SU-DHL-6 (cell line): ENCODE results near the gene ARHGEF3.

Experiments used
- H2AFZ ChIP-seq: fragments of 200-600 bp; sonication (generic); 2 replicates; pipeline ENCODE4 v1.6.1; 2014; ENCODE audit warnings: low read depth, mild to moderate bottlenecking, moderate library complexity, mixed read lengths, antibody characterized with exemption, low read length; ENCODE audit not compliant: severe bottlenecking
- H3F3A ChIP-seq: fragments of 200-600 bp; shearing (Covaris generic); 2 replicates; pipeline ENCODE4 v1.6.0; 2016; ENCODE audit warnings: antibody characterized with exemption, mild to moderate bottlenecking; ENCODE audit not compliant: insufficient read depth
- H3K27ac ChIP-seq: fragments of 200-600 bp; sonication (generic); 2 replicates; pipeline ENCODE4 v1.5.1; 2016; ENCODE audit warnings: low read depth, mild to moderate bottlenecking, low read length, moderate library complexity, mixed read lengths
- H3K27me3 ChIP-seq: fragments of 200-600 bp; sonication (generic), shearing (Covaris generic); 2 replicates; pipeline ENCODE4 v1.6.0; 2014; ENCODE audit warnings: mild to moderate bottlenecking, low read length
- H3K36me3 ChIP-seq: fragments of 200-600 bp; sonication (generic); 2 replicates; pipeline ENCODE4 v1.6.1; 2014; ENCODE audit warnings: mild to moderate bottlenecking, low read length, mixed read lengths
- H3K4me2 ChIP-seq: fragments of 300-600, 200-600 bp; shearing (Covaris generic), sonication (generic); 2 replicates; pipeline ENCODE4 v1.6.0; 2014; ENCODE audit warnings: low read length, low read depth, mild to moderate bottlenecking; ENCODE audit not compliant: poor library complexity, severe bottlenecking
- H3K4me3 ChIP-seq: fragments of 200-600 bp; sonication (generic); 2 replicates; pipeline ENCODE4 v1.5.1; 2014; ENCODE audit warnings: antibody characterized with exemption, low read length, mild to moderate bottlenecking, mixed read lengths; ENCODE audit not compliant: insufficient read depth, poor library complexity, severe bottlenecking
- H3K79me2 ChIP-seq: fragments of 200-600 bp; sonication (generic); 2 replicates; pipeline ENCODE4 v1.6.1; 2014; ENCODE audit warnings: mild to moderate bottlenecking, low read length, moderate library complexity; ENCODE audit not compliant: insufficient read depth
- H3K9ac ChIP-seq: fragments of 200-600 bp; sonication (generic); 2 replicates; pipeline ENCODE4 v1.7.0; 2014; ENCODE audit warnings: mild to moderate bottlenecking, low read length
- H3K9me2 ChIP-seq: fragments of 200-600 bp; sonication (generic); replicated peaks from 2 replicates; pipeline ENCODE4 v1.6.1; 2014; ENCODE audit warnings: low read length; ENCODE audit not compliant: insufficient read depth
- H3K9me3 ChIP-seq: fragments of 200-600 bp; sonication (generic); 2 replicates; pipeline ENCODE4 v1.6.1; 2014; ENCODE audit warnings: low read length, mixed read lengths; ENCODE audit not compliant: insufficient read depth
- H4K20me1 ChIP-seq: fragments of 200-600 bp; sonication (generic); 2 replicates; pipeline ENCODE4 v1.6.1; 2014; ENCODE audit warnings: low read depth, mild to moderate bottlenecking, antibody characterized with exemption, low read length, moderate library complexity, mixed read lengths
- EZH2phosphoT487 ChIP-seq: fragments of 200-600 bp; sonication (generic), shearing (Covaris generic); conservative IDR thresholded peaks from 2 replicates; pipeline ENCODE4 v1.6.1; 2018; ENCODE audit warnings: mild to moderate bottlenecking, antibody characterized with exemption, low read length, moderate library complexity, mixed read lengths
- TF ChIP-seq, protein P1 (sequence below): fragments of 200-600 bp; sonication (generic); IDR thresholded peaks from one replicate; pipeline ENCODE4 v1.5.1; 2017; ENCODE audit warnings: antibody characterized with exemption, mild to moderate bottlenecking, low read length, moderate library complexity; ENCODE audit not compliant: insufficient read depth, poor library complexity, severe bottlenecking

ARHGEF3 gene

DNA sequence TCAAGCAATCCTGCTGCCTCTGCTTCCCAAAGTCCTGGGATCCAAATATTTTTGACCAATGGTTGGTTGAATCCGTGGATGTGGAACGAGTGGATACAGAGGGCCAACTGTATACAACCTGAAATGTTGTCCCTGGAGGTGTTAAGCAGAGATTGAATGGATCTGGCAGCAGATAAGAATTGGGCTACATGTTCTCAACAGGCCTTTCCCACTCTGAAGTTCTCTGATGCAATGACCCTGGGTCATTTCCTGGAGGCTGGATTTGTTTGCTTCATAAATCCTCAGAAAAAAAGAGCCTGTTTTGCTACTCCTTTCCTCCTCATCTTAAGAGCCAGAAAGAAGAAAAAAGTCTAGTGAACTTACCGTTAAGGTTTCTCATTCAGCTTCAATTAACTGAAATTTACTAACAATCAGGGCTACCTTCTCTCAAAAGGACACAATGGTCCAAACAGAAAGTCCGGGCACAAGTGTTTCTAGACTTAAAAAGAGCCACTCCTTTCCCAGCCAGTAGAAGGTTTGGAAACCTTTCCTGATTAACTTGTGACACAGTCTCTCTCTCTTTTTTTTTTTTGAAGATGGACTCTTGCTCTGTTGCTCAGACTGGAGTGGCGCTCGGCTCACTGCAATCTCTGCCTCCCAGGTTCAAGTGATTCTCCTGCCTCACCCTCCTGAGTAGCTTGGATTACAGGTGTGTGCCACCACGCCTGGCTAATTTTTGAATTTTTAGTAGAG is 6.5 kb downstream of the ARHGEF3 start:
- no peak overlapping the region for H2AFZ ChIP-seq

DNA sequence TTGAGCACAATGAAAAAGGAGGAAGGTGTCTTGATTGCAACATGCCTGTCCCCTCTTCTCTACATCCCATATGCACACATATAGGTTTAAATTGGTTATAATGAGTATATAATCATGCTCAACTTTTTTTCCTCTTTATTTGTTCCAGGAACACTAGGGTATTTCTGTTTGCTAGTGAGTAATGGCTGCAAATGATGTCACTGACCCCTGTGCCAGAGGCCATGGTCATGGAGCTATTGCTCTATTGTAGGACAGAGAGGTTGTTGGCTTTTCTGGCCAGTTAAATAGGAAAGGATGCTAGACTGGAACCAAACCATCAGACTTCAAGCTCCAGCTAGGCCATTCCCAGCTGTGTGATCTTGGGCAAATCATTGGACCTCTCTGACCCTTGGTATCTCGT is 9.6 kb downstream of the ARHGEF3 start:
- Histone ChIP-seq H3K9me2 (no peaks in the 10 kb centered on the region), H3K4me2 (no peak overlapping the region), H3K79me2 (no peaks in the 10 kb centered on the region)

More for the DNA sequence above, 6.5 kb downstream of the ARHGEF3 start:
- TF ChIP-seq, protein P1, sequence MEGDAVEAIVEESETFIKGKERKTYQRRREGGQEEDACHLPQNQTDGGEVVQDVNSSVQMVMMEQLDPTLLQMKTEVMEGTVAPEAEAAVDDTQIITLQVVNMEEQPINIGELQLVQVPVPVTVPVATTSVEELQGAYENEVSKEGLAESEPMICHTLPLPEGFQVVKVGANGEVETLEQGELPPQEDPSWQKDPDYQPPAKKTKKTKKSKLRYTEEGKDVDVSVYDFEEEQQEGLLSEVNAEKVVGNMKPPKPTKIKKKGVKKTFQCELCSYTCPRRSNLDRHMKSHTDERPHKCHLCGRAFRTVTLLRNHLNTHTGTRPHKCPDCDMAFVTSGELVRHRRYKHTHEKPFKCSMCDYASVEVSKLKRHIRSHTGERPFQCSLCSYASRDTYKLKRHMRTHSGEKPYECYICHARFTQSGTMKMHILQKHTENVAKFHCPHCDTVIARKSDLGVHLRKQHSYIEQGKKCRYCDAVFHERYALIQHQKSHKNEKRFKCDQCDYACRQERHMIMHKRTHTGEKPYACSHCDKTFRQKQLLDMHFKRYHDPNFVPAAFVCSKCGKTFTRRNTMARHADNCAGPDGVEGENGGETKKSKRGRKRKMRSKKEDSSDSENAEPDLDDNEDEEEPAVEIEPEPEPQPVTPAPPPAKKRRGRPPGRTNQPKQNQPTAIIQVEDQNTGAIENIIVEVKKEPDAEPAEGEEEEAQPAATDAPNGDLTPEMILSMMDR = no peak
- no peak for TF ChIP-seq EZH2phosphoT487
- no peaks in the 10 kb centered on the region for H3K27me3 ChIP-seq
- no peaks in the 10 kb centered on the region for H3K9me2 ChIP-seq
- no peak overlapping the region for H3K4me3 ChIP-seq
- no peaks in the 10 kb centered on the region for H3K36me3 ChIP-seq
- H3K27ac ChIP-seq = no peak overlapping the region
- H4K20me1 ChIP-seq = no peaks in the 10 kb centered on the region; the same call in 1 of the 2 replicates
- H3K79me2 ChIP-seq = no peaks in the 10 kb centered on the region
- no peaks in the 10 kb centered on the region for H3K9me3 ChIP-seq
- no peaks in the 10 kb centered on the region for H3F3A ChIP-seq
- H3K4me2 ChIP-seq = no peak overlapping the region
- H3K9ac ChIP-seq = no peak overlapping the region

DNA sequence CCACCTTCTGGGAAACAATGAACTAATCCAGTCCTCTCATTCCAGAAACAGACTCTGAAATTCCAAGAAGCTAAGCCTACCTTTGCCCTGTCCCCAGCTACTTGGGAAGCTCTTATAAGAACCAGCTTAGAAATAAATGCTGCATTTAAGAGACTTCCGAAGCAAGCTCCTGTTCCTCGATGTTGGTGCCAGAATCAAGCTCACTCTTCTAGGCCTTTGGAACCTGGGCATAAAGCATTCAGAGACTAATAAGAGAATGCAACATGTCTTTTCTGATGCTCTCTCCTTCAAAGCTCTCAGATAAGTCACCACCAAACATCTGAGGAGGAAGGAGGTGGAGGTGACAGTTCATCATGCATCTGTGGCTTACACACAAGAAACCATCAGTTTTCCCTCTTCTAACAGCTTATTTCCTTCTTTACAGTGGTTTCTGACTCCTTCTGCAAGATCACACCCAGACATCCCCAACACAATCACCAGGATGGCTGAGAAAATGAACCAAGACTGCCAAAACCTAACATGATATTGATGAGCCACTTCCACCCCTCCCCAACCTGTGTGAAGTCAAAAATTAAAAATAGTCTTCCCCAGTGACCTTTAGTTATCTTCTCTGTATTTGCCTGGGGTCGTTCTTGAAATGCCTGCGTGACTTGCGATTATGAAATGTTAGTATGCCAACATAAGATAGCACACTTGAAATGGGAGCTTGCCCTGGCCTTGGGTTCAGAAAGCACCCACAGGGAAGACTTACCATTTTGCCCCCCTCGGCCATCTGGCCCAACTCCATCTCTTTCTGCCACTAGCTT is 11.5 kb downstream of the ARHGEF3 start:
- H3K9ac ChIP-seq = no peak overlapping the region
- H3K36me3 ChIP-seq = no peaks in the 10 kb centered on the region
- H3K79me2 ChIP-seq = no peaks in the 10 kb centered on the region
- H4K20me1 ChIP-seq = no peaks in the 10 kb centered on the region
- no peaks in the 10 kb centered on the region for H3F3A ChIP-seq
- H3K9me2 ChIP-seq = no peaks in the 10 kb centered on the region
- no peak overlapping the region for H3K4me3 ChIP-seq
- TF ChIP-seq, protein P1 = no peak
- TF ChIP-seq EZH2phosphoT487 = no peak
- no peaks in the 10 kb centered on the region for H3K9me3 ChIP-seq
- no peak overlapping the region for H3K27ac ChIP-seq
- H2AFZ ChIP-seq = no peak overlapping the region
- no peak overlapping the region for H3K4me2 ChIP-seq
- H3K27me3 ChIP-seq = no peaks in the 10 kb centered on the region

More for the DNA sequence above, 9.6 kb downstream of the ARHGEF3 start:
- Histone ChIP-seq H3K36me3 (no peaks in the 10 kb centered on the region), H2AFZ (no peak overlapping the region), H3K27ac (no peak overlapping the region), H4K20me1 (no peaks in the 10 kb centered on the region), H3K9me3 (no peaks in the 10 kb centered on the region), H3K9ac (no peak overlapping the region), H3K4me3 (no peak overlapping the region), H3K27me3 (no peaks in the 10 kb centered on the region), H3F3A (no peaks in the 10 kb centered on the region)
- TF ChIP-seq EZH2phosphoT487 = no peak
- TF ChIP-seq, protein P1 = no peak
